Keratinocyte (primary cell): ENCODE measurements around the gene SP4. TPM values are rescaled to one million over a fixed set of nuclear protein-coding genes. Genes with fewer than 3 reads are reported as not detected.

Source experiments
- DNase-seq: peaks from one replicate; pipeline ENCODE4 v3.0.0-alpha.2; 2011; ENCODE audit warnings: low read depth, missing footprints, low spot score
- FAIRE-seq: peaks from 2 replicates; lab custom pipeline; 2011; peaks lifted over from hg19 to GRCh38; lab: Jason Lieb, UNC
- H2AFZ ChIP-seq: 2 replicates; pipeline ENCODE4 v1.6.0; 2012; ENCODE audit warnings: low read length, control low read depth, inconsistent platforms; ENCODE audit not compliant: control insufficient read depth
- H3K27ac ChIP-seq: 2 replicates; pipeline ENCODE4 v1.5.1; 2011; ENCODE audit warnings: low read length; ENCODE audit not compliant: control insufficient read depth, insufficient read depth
- H3K27me3 ChIP-seq: 3 replicates; pipeline ENCODE4 v1.6.0; 2011; ENCODE audit warnings: low read length; ENCODE audit not compliant: control insufficient read depth, insufficient read depth; ENCODE audit errors: extremely low read depth
- H3K36me3 ChIP-seq, 2 experiments: 2 replicates in 1 of 2; 3 replicates in 1 of 2; pipeline ENCODE4 v1.5.1; 2011; ENCODE audit warnings: low read length in 2 of 2, mild to moderate bottlenecking in 1 of 2; ENCODE audit not compliant: control insufficient read depth in 2 of 2, insufficient read depth in 2 of 2; ENCODE audit errors: extremely low read depth in 1 of 2
- H3K4me1 ChIP-seq: 3 replicates; pipeline ENCODE4 v1.5.1; 2011; ENCODE audit warnings: low read length; ENCODE audit not compliant: control insufficient read depth, insufficient read depth; ENCODE audit errors: extremely low read depth
- H3K4me2 ChIP-seq: 3 replicates; pipeline ENCODE4 v1.6.0; 2011; ENCODE audit warnings: low read depth, low read length; ENCODE audit not compliant: control insufficient read depth, insufficient read depth; ENCODE audit errors: extremely low read depth
- H3K4me3 ChIP-seq, 3 experiments: fragments of 200-600 bp in 1 of 3; sonication (generic) in 1 of 3; 2 replicates in 2 of 3; 3 replicates in 1 of 3; pipeline ENCODE4 v1.5.1; 2011 to 2016; ENCODE audit warnings: low read length in 3 of 3, mild to moderate bottlenecking in 3 of 3, control low read depth in 2 of 3, inconsistent platforms in 1 of 3, low read depth in 1 of 3, mixed read lengths in 1 of 3, mixed run types in 1 of 3, moderate library complexity in 1 of 3; ENCODE audit not compliant: control insufficient read depth in 2 of 3, insufficient read depth in 2 of 3; ENCODE audit errors: extremely low read depth in 1 of 3
- H3K79me2 ChIP-seq: 2 replicates; pipeline ENCODE4 v1.6.0; 2012; ENCODE audit warnings: low read length; ENCODE audit not compliant: control insufficient read depth, insufficient read depth
- H3K9ac ChIP-seq: 3 replicates; pipeline ENCODE4 v1.6.0; 2011; ENCODE audit warnings: low read length; ENCODE audit not compliant: control insufficient read depth, insufficient read depth; ENCODE audit errors: extremely low read depth
- H3K9me1 ChIP-seq: 3 replicates; pipeline ENCODE4 v1.6.0; 2011; ENCODE audit warnings: low read length; ENCODE audit not compliant: control insufficient read depth, insufficient read depth; ENCODE audit errors: extremely low read depth
- H3K9me3 ChIP-seq: 2 replicates; pipeline ENCODE4 v1.5.1; 2012; ENCODE audit warnings: low read depth, low read length; ENCODE audit not compliant: control insufficient read depth
- H4K20me1 ChIP-seq: 3 replicates; pipeline ENCODE4 v1.6.0; 2011; ENCODE audit warnings: low read length; ENCODE audit not compliant: control insufficient read depth, insufficient read depth; ENCODE audit errors: extremely low read depth
- EZH2 ChIP-seq: IDR thresholded peaks from one replicate; pipeline ENCODE4 v1.6.1; 2012; ENCODE audit warnings: inconsistent platforms, mild to moderate bottlenecking, low read length, moderate library complexity
- dilution Hi-C: fragments of 300-500 bp; cut with MboI; formaldehyde crosslinking; loops from one replicate; pipeline ENCODE4 v1.7.0; 2020; ENCODE audit warnings: low sequenced_read_pairs; ENCODE audit not compliant: extremely low pct_ligation_motif_present
- polyA plus RNA-seq, 5 experiments: library from polyadenylated mRNA; depleted of rRNA in 3 of 5; stranded (reverse) in 3 of 5; stranded (forward) in 1 of 5; unstranded in 1 of 5; fragments of >200 nt; gene quantifications; 1 replicate in 1 of 5; 2 replicates in 3 of 5; 3 replicates in 1 of 5; pipeline versions ENCODE4 v1.2.1 to v1.2.3, GENCODE V29; 2011 to 2012; ENCODE audit warnings: missing spikeins in 2 of 5, low read depth in 1 of 5, low replicate concordance in 1 of 5
- small RNA-seq, 3 experiments: library from RNA; depleted of rRNA; stranded (forward); fragments of <200 nt; gene quantifications; one replicate each; pipeline ENCODE3, GENCODE V24; 2012; ENCODE audit warnings: low read depth in 3 of 3, low replicate concordance in 1 of 3; ENCODE audit not compliant: insufficient read length in 3 of 3
- TF ChIP-seq, protein P1 (sequence below), 3 experiments: IDR thresholded peaks in 1 of 3; conservative IDR thresholded peaks in 1 of 3; optimal IDR thresholded peaks in 1 of 3; 2 replicates in 2 of 3; 3 replicates in 1 of 3; pipeline versions ENCODE3 to v1.5.1; 2011; ENCODE audit warnings: low read length in 3 of 3, mild to moderate bottlenecking in 3 of 3, moderate library complexity in 2 of 3, control low read depth in 1 of 3, inconsistent platforms in 1 of 3; ENCODE audit not compliant: insufficient read depth in 2 of 3; ENCODE audit errors: extremely low read depth in 1 of 3

SP4 gene
- polyA plus RNA-seq, 1 donor (not counting 4 experiments of a cell fraction or from before 2014, with no cell fraction given), result 1.5 TPM

DNA sequence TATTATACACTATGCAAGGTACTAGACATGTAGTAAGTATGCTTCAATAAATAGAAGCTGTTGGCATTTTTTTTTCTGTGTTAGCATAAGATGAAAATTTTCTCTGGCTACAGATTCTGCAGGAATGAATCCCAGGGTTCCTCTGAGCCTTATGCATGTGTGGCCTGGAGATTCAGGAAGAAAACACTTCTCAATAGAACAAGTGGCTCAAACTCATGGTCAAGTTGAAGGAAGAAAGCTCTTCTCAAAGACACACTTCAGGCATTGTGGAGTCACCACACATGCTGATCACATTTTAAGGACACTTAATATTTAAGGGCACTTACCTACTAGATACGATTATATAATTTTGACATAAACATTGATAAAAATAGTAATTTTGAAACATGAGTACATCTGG is 134.5 kb downstream of the SP4 start:
- Histone ChIP-seq H3K27ac (no peak overlapping the region), H3K79me2 (no peaks in the 10 kb centered on the region), H3K9me1 (no peaks in the 10 kb centered on the region), H3K4me3 (no peak overlapping the region), H3K9ac (no peak overlapping the region), H3K36me3 (no peaks in the 10 kb centered on the region), H3K4me2 (no peak overlapping the region), H3K27me3 (no peaks in the 10 kb centered on the region), H3K4me1 (no peaks in the 10 kb centered on the region), H3K9me3 (no peaks in the 10 kb centered on the region), H2AFZ (no peak overlapping the region), H4K20me1 (no peaks in the 10 kb centered on the region)
- no peak for FAIRE-seq
- DNase-seq, result no peak
- dilution Hi-C loops, result no loop called here
- no peak for TF ChIP-seq EZH2
- TF ChIP-seq, protein P1, sequence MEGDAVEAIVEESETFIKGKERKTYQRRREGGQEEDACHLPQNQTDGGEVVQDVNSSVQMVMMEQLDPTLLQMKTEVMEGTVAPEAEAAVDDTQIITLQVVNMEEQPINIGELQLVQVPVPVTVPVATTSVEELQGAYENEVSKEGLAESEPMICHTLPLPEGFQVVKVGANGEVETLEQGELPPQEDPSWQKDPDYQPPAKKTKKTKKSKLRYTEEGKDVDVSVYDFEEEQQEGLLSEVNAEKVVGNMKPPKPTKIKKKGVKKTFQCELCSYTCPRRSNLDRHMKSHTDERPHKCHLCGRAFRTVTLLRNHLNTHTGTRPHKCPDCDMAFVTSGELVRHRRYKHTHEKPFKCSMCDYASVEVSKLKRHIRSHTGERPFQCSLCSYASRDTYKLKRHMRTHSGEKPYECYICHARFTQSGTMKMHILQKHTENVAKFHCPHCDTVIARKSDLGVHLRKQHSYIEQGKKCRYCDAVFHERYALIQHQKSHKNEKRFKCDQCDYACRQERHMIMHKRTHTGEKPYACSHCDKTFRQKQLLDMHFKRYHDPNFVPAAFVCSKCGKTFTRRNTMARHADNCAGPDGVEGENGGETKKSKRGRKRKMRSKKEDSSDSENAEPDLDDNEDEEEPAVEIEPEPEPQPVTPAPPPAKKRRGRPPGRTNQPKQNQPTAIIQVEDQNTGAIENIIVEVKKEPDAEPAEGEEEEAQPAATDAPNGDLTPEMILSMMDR (optimal IDR thresholded peaks at IDR 0.05 in 1 of 3, IDR thresholded peaks at IDR 0.05 in 1 of 3, conservative IDR thresholded peaks at IDR 0.05 in 1 of 3; ENCODE audit: extremely low read depth in 1 of 3, insufficient read depth in 2 of 3, low read length in 3 of 3), result no peak

Small RNAs within 50 kb of the gene (small RNA-seq; reads per million reads assigned to genes)
- gene MIR1183 (0 reads per million in 3 experiments), gene RNU1-15P (0 reads per million in 3 experiments)

Other genes with a start within 250 kb of the SP4 start
- gene DNAH11, start 115.0 kb downstream of the SP4 start, polyA plus RNA-seq, result under 0.01 to 0.21 TPM (median 0.09 TPM) in 3 replicates